Measurements from ENCODE around the gene TMEM273. TPM values are rescaled to one million over a fixed set of nuclear protein-coding genes. Genes with fewer than 3 reads are reported as not detected.

TMEM273 gene
- total RNA-seq, 4 donors from 2014 or later, result 18.6 to 37.9 (median 28.8) TPM

- no peaks in the 10 kb centered on the region for H3K27me3 ChIP-seq
- no peak overlapping the region for H3K27ac ChIP-seq
- H3K4me3 ChIP-seq, result no peak overlapping the region
- H3K4me1 ChIP-seq, result peaks cover 0 to 17% (median 14%) of the 10 kb centered on the region in 4 donors
- no peaks in the 10 kb centered on the region for H3K9me3 ChIP-seq
- WGBS, 2 donors, result 84 to 86% methylated on average over 6 of the region's 6 CpGs
- H3K36me3 ChIP-seq, result no peaks in the 10 kb centered on the region
- no peak for DNase-seq (ENCODE audit: low spot score in 2 of 2)
- TF ChIP-seq, protein P1, sequence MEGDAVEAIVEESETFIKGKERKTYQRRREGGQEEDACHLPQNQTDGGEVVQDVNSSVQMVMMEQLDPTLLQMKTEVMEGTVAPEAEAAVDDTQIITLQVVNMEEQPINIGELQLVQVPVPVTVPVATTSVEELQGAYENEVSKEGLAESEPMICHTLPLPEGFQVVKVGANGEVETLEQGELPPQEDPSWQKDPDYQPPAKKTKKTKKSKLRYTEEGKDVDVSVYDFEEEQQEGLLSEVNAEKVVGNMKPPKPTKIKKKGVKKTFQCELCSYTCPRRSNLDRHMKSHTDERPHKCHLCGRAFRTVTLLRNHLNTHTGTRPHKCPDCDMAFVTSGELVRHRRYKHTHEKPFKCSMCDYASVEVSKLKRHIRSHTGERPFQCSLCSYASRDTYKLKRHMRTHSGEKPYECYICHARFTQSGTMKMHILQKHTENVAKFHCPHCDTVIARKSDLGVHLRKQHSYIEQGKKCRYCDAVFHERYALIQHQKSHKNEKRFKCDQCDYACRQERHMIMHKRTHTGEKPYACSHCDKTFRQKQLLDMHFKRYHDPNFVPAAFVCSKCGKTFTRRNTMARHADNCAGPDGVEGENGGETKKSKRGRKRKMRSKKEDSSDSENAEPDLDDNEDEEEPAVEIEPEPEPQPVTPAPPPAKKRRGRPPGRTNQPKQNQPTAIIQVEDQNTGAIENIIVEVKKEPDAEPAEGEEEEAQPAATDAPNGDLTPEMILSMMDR (IDR thresholded peaks at IDR 0.05), result no peak
- TF ChIP-seq POLR2A (IDR thresholded peaks at IDR 0.05), result no peak
Observed at GRCh38 chr10:49178489-49179471, 9.4 kb downstream of the TMEM273 start.

- H3K27me3 ChIP-seq, result no peaks in the 10 kb centered on the region
- no peak for DNase-seq (ENCODE audit: low spot score in 2 of 2)
- peaks cover 0 to 17% (median 14%) of the 10 kb centered on the region in 4 donors for H3K4me1 ChIP-seq
- no peaks in the 10 kb centered on the region for H3K9me3 ChIP-seq
- H3K4me3 ChIP-seq, result no peak overlapping the region
- peak overlapping the region in 3 of 4 donors; percentile 40 to 68 (median 51) for H3K27ac ChIP-seq
- TF ChIP-seq, protein P1 (IDR thresholded peaks at IDR 0.05), result no peak
- TF ChIP-seq EP300 (IDR thresholded peaks at IDR 0.05), result no peak
- TF ChIP-seq POLR2A (IDR thresholded peaks at IDR 0.05), result no peak
- no peaks in the 10 kb centered on the region for H3K36me3 ChIP-seq
- 50 to 52% methylated on average over 9 of the region's 9 CpGs for WGBS, 2 donors
Observed at GRCh38 chr10:49177391-49178355, 10.5 kb downstream of the TMEM273 start.

- no peaks in the 10 kb centered on the region for H3K27me3 ChIP-seq
- H3K36me3 ChIP-seq, result no peaks in the 10 kb centered on the region
- DNase-seq (ENCODE audit: low spot score in 2 of 2), result no peak
- peaks cover 0 to 17% (median 14%) of the 10 kb centered on the region in 4 donors for H3K4me1 ChIP-seq
- H3K9me3 ChIP-seq, result no peaks in the 10 kb centered on the region
- no peak overlapping the region for H3K4me3 ChIP-seq
- TF ChIP-seq, protein P1 (IDR thresholded peaks at IDR 0.05), result no peak
- TF ChIP-seq POLR2A (IDR thresholded peaks at IDR 0.05) (no peak), EP300 (IDR thresholded peaks at IDR 0.05) (no peak)
- 84% methylated on average over 18 to 19 of the region's 19 CpGs for WGBS, 2 donors
- peak overlapping the region in 3 of 4 donors; percentile 40 to 68 (median 51) for H3K27ac ChIP-seq
Observed at GRCh38 chr10:49176310-49177268, 11.6 kb downstream of the TMEM273 start.

DNA sequence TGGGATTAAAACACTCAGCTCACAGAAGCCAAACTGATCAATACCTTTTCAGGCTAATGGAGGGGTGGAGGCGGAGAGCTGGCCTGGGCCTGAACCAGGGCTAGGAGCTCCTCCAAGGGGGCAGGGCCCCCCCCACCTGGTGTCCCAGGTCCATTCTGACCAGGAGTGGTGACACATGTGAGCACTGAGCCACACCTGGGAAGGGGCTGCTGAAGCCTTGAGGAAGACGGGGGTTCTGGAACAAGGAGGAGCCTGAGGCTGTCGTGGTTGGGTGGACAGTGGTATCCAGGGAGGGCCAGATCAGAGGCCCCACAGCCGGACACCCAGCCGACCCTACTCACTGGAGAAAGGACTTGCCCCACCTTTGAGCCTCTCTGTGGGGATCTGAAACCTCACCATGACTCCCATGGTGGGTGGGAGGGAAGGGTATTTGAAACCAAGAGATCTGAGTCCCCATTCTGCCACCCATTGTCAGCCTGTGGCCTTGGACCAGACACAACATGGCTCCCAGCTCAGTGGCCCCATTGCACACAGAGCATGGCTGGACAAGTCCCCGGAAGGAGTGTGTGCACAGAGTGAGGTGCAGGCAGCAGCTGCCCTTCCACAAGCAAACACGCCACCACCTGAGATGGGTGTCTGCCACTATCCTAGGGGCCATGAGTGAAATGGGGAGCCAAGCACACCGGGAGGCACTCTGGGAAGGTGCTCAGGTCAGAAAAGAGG lies 12.4 kb downstream of the TMEM273 start:
- 96 to 97% methylated on average over 7 to 8 of the region's 8 CpGs for WGBS, 2 donors
- no peak for DNase-seq (ENCODE audit: low spot score in 2 of 2)

More for the DNA sequence above, 12.4 kb downstream of the TMEM273 start:
- H3K27me3 ChIP-seq, result no peaks in the 10 kb centered on the region
- no peak for TF ChIP-seq POLR2A (IDR thresholded peaks at IDR 0.05)
- TF ChIP-seq EP300 (IDR thresholded peaks at IDR 0.05), result no peak
- TF ChIP-seq, protein P1 (IDR thresholded peaks at IDR 0.05), result no peak
- H3K27ac ChIP-seq, result no peak overlapping the region
- no peaks in the 10 kb centered on the region for H3K9me3 ChIP-seq
- H3K36me3 ChIP-seq, result no peaks in the 10 kb centered on the region
- no peak overlapping the region for H3K4me3 ChIP-seq
- H3K4me1 ChIP-seq, result peaks cover 0 to 17% (median 14%) of the 10 kb centered on the region in 4 donors

All from tibial nerve (tissue), 4 donors.